ENCODE measurements around the gene CD44.

Gene CD44

GRCh38 chr11:35112056-35112845 is 26.7 kb upstream of the CD44 start:
- DNase-seq, result no peak

- no peak for DNase-seq
Measured at GRCh38 chr11:35112846-35113105, 26.2 kb upstream of the CD44 start.

DNA sequence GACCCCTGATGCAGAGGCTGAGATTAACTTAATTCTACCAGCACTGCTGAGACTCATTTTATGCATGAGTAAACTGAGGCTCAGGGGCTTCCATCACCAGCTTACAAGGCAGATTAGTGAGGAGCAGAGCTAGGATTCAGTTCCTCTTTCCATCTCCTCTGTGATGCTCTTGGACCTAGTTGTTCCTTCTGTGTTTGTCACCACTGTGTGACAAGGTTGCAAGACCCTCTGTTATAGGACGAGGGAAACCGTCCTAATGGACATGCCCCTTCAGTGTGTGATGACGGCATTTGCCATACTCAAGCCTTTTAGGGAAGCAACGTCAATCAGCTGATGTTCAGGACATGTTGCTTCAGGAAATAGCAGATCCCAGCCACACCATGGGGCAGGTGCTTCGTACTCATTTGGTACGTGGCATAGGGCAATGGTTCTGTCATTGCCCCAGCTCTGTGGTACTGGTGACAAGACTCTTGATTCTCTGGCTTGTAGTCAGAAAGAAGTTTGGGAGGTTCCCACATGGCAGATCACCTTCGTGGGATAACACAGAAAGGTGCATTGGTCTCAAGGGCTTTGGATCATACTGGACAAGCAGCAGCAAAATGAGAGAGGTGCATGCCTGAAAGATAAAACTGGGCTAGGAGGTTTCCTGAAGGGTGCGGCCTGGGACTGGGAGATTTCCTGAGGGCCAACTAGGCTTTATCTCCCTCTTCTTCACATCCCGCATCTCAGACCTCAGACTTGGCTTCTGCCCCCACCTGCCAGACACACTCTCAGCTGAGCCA is 23.9 kb upstream of the CD44 start:
- DNase-seq, result no peak

DNA sequence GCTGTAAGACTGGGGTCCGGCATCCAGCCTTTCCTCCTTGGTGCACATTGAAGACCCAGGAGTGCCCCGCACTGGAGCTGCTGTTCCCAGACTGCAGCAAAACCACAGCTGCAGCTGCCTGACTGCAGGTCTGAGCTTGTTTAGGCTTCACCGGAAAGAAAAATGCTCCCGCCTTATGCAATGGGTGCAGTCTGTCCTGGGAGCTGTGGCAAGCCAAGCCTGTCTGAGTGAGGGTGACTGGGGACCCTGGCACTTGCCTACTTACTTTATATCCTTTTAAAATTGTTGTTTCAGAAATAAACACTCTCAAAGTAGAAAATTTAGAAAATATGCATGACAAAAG is 23.3 kb upstream of the CD44 start:
- no peak for DNase-seq

DNA sequence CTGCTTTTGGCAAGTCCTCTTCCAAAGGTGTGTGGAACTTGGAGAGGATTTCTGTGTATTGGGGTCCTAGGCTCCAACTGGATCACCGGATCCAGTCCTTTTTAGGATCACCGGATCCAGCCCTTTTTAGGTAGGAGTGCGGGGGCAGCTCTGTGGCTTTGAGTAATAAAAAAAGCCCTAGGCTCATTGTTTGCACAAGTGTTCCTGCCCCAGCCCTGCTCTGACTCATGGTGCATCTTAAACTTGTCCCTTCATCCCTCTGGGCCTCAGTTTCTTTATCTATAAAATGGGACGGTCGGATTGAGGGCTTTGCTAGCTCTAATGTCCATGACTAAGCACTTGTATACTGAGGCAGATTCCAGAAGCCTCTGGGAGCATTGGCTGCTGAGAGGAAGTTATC is 22.7 kb upstream of the CD44 start:
- no peak for DNase-seq

DNA sequence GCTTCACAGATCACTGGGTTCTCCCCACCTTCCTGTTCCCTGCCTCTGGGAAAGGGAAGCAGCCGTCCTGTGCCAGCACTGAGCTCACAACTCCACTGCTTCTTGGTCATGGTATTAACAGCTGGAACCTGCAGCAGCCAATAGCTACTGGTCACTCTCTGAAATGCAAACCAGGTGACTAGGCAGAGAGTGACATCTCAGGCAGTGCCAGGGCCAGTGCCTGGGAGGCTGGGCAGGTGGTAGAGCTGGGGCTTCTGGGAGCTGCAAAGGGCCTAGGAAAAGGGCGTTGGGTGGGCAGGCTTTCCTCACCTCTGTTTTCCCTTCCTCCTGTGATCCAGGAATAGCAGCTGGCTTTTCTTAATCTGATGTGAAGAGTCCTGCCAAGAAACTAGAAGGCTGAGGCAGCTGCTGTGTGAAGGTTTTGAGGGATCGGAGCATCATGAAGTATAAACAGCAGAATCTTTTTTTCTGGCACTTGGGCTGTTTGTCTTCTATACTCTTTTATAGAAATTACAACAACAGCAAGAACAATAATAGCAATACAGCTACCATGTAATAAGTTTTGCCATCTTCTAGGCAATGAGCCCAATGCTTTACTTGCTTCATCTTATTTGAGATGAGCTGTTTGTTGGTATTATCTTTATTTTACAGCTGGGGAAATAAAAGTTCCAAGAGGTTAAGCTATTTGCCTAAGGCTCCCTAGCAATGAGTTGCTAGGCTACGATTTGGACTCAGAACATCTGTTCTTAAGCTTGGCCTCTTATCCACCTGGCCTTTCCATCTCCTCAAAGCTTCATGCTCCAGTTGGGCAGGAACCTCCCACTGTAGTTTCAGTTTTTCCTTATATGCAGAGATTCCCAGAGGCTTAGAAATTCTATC is 22.0 kb upstream of the CD44 start:
- no peak for DNase-seq

DNA sequence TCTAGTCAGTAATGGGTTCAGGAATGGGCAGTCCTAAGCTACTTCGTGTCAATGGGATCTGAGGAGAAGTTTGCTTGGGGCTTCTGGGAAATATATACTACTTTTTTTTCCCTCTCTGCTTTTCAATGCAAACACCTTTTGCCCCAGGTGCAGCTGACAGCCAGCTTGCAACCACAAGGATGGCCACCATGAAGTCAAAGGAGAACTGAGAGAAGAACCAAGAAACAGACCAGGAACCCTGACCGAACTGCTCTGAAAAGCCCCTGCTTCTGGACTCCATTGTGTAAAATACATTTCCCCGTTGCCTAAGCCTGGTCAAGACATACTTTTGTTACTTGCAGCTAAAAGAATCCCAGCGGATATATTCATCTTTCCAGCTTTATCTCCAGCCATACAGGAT is 20.1 kb upstream of the CD44 start:
- no peak for DNase-seq

- DNase-seq, result no peak
Measured at GRCh38 chr11:35121326-35121865, 17.6 kb upstream of the CD44 start.

- DNase-seq, result no peak
Measured at GRCh38 chr11:35122308-35122707, 16.7 kb upstream of the CD44 start.

- peak; percentile 58 for DNase-seq
Measured at GRCh38 chr11:35126000-35126878, 12.7 kb upstream of the CD44 start.

DNA sequence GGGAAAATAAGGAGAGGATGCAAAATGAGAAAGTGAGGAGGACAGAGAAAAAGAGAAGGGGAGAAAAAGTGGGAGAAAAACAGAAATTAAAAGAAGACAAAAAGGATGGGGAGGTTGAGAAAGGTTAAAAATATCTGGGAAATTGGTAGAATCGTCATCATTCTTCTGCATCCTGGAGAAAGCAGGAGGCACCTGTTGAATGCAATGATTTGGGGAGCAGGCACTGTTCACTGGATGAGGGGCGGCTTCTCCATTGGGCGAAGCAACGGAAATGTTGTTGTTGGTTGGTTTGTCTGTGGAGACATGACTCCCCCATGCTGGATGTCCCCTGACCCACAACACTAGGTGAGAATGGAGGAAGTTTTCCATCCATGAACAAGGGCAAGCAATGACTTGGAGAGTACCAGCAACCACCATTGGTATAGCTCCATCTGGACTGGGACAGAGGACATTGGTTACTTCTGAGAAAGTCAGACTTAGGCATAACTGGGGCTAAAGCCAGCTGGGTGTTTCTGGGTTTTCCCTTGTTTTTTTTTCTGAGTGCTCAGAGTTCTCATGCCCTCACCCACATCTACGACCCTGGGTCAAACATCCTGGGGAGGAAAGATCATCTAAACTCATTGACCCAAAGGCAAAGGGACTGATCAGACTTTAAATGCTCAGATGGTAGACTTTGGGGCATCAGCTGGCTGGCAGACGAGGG is 11.9 kb upstream of the CD44 start:
- DNase-seq, result no peak

DNA sequence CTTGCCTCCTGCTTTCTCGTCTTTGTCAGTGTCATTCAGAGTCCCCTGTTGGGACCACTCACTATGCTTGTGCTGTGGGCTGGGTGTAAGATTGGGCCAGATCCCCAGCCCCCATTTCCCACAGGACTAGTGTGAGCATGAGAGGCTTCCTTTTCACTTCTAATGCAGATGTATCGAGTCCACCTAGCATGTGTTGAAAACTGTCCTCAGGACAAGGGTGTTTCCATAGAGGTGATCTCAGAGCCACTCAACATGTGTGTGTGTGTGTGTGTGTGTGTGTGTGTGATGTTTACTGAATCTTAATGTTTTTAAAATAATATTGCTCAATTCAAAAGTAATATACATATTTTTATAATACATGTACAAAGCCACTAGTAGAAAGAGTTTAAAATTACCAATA is 11.4 kb upstream of the CD44 start:
- DNase-seq, result no peak

GRCh38 chr11:35131094-35131493 is 7.9 kb upstream of the CD44 start:
- no peak for DNase-seq

GRCh38 chr11:35131886-35132285 is 7.1 kb upstream of the CD44 start:
- DNase-seq, result no peak

DNA sequence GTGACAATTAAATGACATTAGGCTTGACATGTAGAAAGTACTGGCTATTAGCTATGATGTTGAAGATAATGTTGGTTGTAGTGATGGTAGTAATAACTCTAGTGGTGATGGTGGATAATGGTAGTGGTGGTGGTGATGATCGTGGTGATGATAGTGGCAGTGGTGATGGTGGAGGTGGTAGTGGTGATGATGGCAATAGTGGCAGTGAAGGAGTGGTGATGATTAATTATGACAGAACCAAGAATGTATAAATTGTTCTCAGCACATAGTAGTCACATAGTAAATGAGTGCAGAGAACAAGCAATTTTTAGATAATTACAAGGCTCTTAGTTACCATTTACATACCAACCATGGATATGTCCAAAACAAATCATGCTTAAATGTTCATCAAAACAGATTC is 5.3 kb upstream of the CD44 start:
- no peak for DNase-seq

DNA sequence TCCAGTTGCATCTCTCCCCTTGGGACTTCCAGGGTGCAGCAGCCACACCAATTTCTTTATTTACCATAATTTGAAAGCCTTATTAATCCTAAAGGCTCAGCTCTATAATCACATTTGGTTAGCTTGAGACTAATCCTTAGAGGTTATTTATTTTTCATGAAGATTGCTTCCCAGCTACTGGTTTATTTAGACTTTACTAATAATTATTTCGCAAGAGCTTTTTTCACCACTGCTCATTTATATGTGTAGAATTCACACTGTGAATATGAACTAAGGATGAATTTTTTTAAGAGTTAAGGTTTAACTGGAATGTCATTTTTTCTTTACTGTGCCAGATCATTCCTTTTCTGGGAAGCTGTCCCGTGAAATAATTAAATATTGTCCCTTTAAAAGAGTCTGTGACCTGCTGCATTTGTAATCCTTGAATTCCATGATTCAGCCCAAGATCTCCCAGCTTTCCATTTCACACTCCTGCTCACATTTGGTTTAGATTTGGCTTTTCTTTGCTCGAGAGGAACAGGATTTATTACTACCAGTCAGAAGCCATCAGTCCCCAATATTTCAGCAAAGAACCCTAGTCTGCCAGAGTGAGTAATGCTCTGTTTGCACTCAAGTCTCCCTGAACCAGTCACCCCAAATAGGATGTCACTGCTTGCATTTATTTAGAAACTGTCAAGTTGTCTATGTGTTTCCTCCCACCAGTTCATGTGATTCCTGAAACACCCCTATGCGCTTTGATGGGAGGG is 4.4 kb upstream of the CD44 start:
- no peak for DNase-seq

DNA sequence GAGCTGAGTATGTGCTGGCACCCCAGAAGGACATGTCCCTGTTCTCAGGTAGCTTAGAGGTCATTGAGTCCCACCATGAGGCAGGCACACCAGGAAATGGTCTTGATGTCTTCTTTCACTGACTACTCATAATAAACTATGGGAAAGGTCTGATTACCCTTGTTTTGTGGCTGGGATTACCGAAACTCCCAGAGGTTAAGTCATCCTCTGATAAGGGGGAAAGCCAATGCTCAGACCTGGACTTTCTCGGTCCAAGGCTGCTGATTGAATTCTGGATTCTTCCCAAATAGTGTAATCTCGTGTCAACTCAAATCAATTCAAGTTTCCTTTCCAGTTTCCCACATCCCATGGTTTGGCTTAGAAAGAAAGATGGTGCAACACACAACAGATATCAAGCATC is 3.7 kb upstream of the CD44 start:
- no peak for DNase-seq

GRCh38 chr11:35136311-35136710 is 2.7 kb upstream of the CD44 start:
- no peak for DNase-seq

DNA sequence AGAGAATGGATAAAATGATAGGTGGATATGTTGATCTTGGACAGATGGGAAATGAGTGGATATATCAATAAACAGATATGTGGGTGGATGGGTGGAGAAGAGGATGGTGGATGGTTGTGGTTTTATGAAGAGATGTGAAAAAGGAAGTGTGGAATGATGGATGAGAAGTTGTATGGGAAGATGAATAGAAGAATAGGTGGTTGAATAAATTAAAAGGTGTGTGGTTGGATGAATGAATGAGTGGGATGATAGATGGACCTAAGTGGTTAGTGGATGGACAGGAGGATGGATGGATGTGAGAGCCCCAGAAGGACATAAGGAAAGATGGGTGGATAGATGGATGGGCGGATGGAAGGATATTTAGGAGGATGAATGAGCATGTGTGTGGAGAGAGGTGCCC is 913 bp upstream of the CD44 start:
- DNase-seq, result no peak

GRCh38 chr11:35138606-35138942 is 397 bp upstream of the CD44 start:
- DNase-seq, result no peak

DNA sequence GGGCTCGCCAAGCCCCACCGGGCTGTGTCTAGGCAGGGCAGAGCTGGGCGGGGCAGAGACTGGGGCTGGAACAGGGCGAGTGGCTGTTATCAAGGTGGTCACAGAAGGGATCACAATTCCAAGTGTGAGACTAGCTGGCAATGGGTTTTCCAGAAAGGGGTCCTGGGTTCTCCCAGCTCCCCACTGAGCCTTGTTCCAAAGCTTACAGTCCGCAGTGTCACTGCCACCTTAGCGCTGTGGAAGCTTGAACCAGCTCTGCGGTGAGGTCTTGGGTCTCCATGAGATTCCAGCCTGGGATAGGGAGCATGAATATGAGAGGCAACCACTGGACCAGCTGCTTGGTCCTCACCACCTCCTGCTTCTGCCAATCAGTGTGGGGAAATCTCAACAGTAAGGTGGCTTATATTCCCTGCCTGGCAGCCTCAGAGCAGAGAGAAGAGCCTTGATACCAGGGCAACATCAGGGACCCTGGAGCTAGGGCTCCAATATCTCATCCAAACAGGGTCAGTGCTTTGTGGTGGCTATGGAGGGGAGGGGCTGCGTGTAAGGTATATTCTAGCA is 831 bp downstream of the CD44 start:
- no peak for DNase-seq

Measured in activated naive CD4-positive, alpha-beta T cell treated with anti-CD3 and anti-CD28 coated beads, Interleukin-2, amount 50 U/mL, for 16 hours (primary cell).